SK-N-SH treated with all-trans-retinoic acid at 6 μM for 48 hours (cell line): Measurements from ENCODE around the gene CLIP3.

ENCODE experiments used
- ATAC-seq: fragments of 200-7000 bp; cut with Tn5 transposase; 3 replicates; pipeline ENCODE4 v1.9.1; 2020; ENCODE audit warnings: mild to moderate bottlenecking, moderate library complexity
- ARNTL ChIP-seq: fragments of 450-650 bp; formaldehyde crosslinking; IDR thresholded peaks from 2 replicates; pipeline ENCODE4 v1.5.0; 2020; ENCODE audit warnings: low read depth, mild to moderate bottlenecking, moderate library complexity, borderline replicate concordance
- BACH2 ChIP-seq: fragments of 250-450 bp; sonication (Bioruptor Pico); IDR thresholded peaks from 2 replicates; pipeline ENCODE4 v1.9.0; 2021; ENCODE audit warnings: mild to moderate bottlenecking, borderline replicate concordance
- CREB5 ChIP-seq: fragments of 250-450 bp; sonication (Bioruptor Pico); IDR thresholded peaks from 2 replicates; pipeline ENCODE4 v1.5.1; 2020; ENCODE audit warnings: low read depth, mild to moderate bottlenecking, moderate library complexity
- CSDC2 ChIP-seq: fragments of 250-450 bp; sonication (Bioruptor Pico); IDR thresholded peaks from 2 replicates; pipeline ENCODE4 v1.5.0; 2020; ENCODE audit warnings: mild to moderate bottlenecking, moderate library complexity
- CSRNP3 ChIP-seq: fragments of 250-450 bp; sonication (Bioruptor Pico); IDR thresholded peaks from 2 replicates; pipeline ENCODE4 v1.5.1; 2021; ENCODE audit warnings: mild to moderate bottlenecking, moderate library complexity
- ESRRG ChIP-seq: fragments of 250-450 bp; sonication (Bioruptor Pico); IDR thresholded peaks from 2 replicates; pipeline ENCODE4 v1.6.1; 2021; ENCODE audit warnings: mild to moderate bottlenecking
- GLIS3 ChIP-seq: fragments of 250-450 bp; sonication (Bioruptor Pico); IDR thresholded peaks from 2 replicates; pipeline ENCODE4 v1.5.0; 2020; ENCODE audit warnings: mild to moderate bottlenecking, moderate library complexity
- ISL1 ChIP-seq: fragments of 250-450 bp; sonication (Bioruptor Pico); IDR thresholded peaks from 2 replicates; pipeline ENCODE4 v2.1.2; 2022; ENCODE audit warnings: mild to moderate bottlenecking, moderate library complexity
- OSR1 ChIP-seq: fragments of 250-450 bp; sonication (Bioruptor Pico); IDR thresholded peaks from 2 replicates; pipeline ENCODE4 v1.8.0; 2022; ENCODE audit warnings: moderate library complexity, mild to moderate bottlenecking, inconsistent platforms
- PATZ1 ChIP-seq: fragments of 250-450 bp; sonication (Bioruptor Pico); IDR thresholded peaks from 2 replicates; pipeline ENCODE4 v1.8.0; 2020; ENCODE audit warnings: mild to moderate bottlenecking, moderate library complexity, borderline replicate concordance
- POU6F1 ChIP-seq: fragments of 250-450 bp; sonication (Bioruptor Pico); IDR thresholded peaks from 2 replicates; pipeline ENCODE4 v1.8.0; 2021; ENCODE audit warnings: low read depth, mild to moderate bottlenecking, moderate library complexity, borderline replicate concordance
- PPARA ChIP-seq: fragments of 250-450 bp; sonication (Bioruptor Pico); IDR thresholded peaks from 2 replicates; pipeline ENCODE4 v1.5.0; 2020; ENCODE audit warnings: mild to moderate bottlenecking, borderline replicate concordance
- RARB ChIP-seq: fragments of 250-450 bp; sonication (Bioruptor Pico); IDR thresholded peaks from 2 replicates; pipeline ENCODE4 v1.8.0; 2021; ENCODE audit warnings: mild to moderate bottlenecking, moderate library complexity
- TCF4 ChIP-seq: fragments of 250-450 bp; sonication (Bioruptor Pico); IDR thresholded peaks from 2 replicates; pipeline ENCODE4 v1.8.0; 2021; ENCODE audit warnings: mild to moderate bottlenecking, moderate library complexity, borderline replicate concordance
- TOX ChIP-seq: fragments of 250-450 bp; sonication (Bioruptor Pico); IDR thresholded peaks from 2 replicates; pipeline ENCODE4 v1.8.0; 2021; ENCODE audit warnings: mild to moderate bottlenecking, moderate library complexity, borderline replicate concordance
- TSHZ2 ChIP-seq: fragments of 250-450 bp; sonication (Bioruptor Pico); IDR thresholded peaks from 2 replicates; pipeline ENCODE4 v1.5.0; 2020; ENCODE audit warnings: mild to moderate bottlenecking, moderate library complexity
- ZC3H10 ChIP-seq: fragments of 250-450 bp; sonication (Bioruptor Pico); IDR thresholded peaks from 2 replicates; pipeline ENCODE4 v1.5.1; 2021; ENCODE audit warnings: mild to moderate bottlenecking, moderate library complexity
- ZFP3 ChIP-seq: fragments of 250-450 bp; sonication (Bioruptor Pico); IDR thresholded peaks from 2 replicates; pipeline ENCODE4 v1.5.0; 2020; ENCODE audit warnings: mild to moderate bottlenecking, moderate library complexity
- ZFP30 ChIP-seq: fragments of 450-650 bp; formaldehyde crosslinking; IDR thresholded peaks from 2 replicates; pipeline ENCODE4 v1.5.0; 2022; ENCODE audit warnings: mild to moderate bottlenecking, moderate library complexity
- ZNF565 ChIP-seq: fragments of 450-650 bp; formaldehyde crosslinking; conservative IDR thresholded peaks from 2 replicates; pipeline ENCODE4 v1.5.0; 2020; ENCODE audit warnings: low read depth, mild to moderate bottlenecking, moderate library complexity
- ZNF8 ChIP-seq: fragments of 450-650 bp; formaldehyde crosslinking; IDR thresholded peaks from 2 replicates; pipeline ENCODE4 v1.5.0; 2020; ENCODE audit warnings: mild to moderate bottlenecking, moderate library complexity

Gene CLIP3

GRCh38 chr19:36023432-36023831 lies 9.2 kb downstream of the CLIP3 start:
- TF ChIP-seq ZC3H10 (CRISPR knock-in tag) (no peak), ARNTL (no peak), ESRRG (CRISPR knock-in tag) (no peak), CSRNP3 (CRISPR knock-in tag) (no peak), CSDC2 (no peak), BACH2 (no peak), TSHZ2 (CRISPR knock-in tag) (no peak), ZNF8 (CRISPR knock-in tag) (no peak), OSR1 (CRISPR knock-in tag) (no peak), ISL1 (CRISPR knock-in tag) (no peak)
- no peak for ATAC-seq

GRCh38 chr19:36019061-36019670 lies 13.5 kb downstream of the CLIP3 start:
- ATAC-seq: no peak
- TF ChIP-seq GLIS3 (CRISPR knock-in tag) (no peak), ZC3H10 (CRISPR knock-in tag) (no peak), POU6F1 (CRISPR knock-in tag) (no peak), CREB5 (no peak), ZNF8 (CRISPR knock-in tag) (no peak), ESRRG (CRISPR knock-in tag) (no peak), BACH2 (no peak), TCF4 (CRISPR knock-in tag) (no peak), PPARA (CRISPR knock-in tag) (no peak), CSDC2 (no peak), ZFP3 (no peak), ISL1 (CRISPR knock-in tag) (no peak), ZFP30 (CRISPR knock-in tag) (no peak), TOX (CRISPR knock-in tag) (no peak), PATZ1 (CRISPR knock-in tag) (no peak), RARB (CRISPR knock-in tag) (no peak), ZNF565 (CRISPR knock-in tag) (no peak)
